ENCODE results near the gene BTN3A1.
A peak's percentile ranks its signal among the peaks of the same experiment; 100 is the strongest.
"Not testable (repeated sequence)": the region's sequence is repeated elsewhere in the genome, so short reads cannot be mapped to it uniquely, and the experiment has no call there.

BTN3A1 gene

DNA sequence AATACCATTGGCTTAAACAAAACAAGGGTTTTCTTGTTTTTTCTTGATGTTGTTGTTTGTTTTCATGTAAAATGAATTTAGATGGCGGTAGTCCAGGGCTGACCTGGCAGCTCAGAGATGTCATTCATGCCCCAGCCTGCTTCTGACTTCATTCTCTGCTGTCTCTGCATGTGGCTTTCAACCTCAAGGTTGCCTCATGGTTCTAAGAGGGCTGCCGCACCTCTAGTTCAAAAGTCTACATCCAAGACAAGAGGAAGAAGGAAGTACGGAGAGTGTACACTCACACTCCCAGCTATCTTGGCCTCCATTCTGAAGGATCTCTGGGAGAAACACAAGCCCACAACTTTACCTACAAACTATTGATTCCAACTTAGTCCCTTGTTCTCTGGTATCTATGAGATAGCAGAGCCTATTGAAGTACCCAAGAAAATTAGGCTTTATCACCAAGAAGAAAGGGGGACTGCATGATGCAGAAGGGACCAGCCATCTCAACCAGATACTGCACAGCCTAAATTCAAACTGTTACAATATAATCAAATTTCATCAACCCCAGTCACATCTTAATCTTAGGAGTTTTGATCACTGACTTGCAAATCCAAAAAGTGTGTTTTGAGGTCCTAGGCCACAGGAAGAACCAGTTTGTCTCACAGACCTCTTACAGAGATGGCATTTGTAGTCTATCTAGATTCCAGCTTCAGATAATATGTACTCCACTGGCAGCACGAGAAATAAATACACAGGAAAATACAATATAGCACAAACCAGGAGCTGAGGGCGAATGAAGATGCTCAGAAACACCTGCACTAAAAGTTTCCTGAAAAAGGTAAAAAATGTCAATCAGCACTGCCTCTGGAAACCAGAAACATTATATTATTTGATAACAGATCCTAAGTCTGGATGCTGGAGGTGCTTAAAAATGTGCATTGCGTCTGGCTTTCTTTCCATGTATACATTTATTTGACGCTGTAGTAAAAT lies 37.4 kb downstream of the BTN3A1 start:
- no peak for DNase-seq

DNA sequence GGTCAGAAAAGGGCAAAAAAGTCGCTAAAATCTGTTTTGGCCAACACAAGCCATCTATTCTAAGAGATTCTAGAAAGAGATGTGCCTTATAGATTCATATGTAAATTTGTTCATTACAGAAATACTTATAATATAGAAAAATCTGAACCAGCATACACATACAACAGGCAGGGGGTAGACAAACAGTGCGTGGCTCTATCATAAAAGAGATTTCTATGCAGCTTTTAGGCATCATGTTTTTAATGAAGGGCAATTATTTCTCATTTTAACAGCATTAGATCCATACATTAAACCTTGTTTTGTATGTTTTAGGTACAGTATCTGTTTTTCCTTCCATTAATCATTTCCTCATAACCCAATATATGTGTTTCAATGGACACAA lies 38.9 kb downstream of the BTN3A1 start:
- no peak for DNase-seq

DNA sequence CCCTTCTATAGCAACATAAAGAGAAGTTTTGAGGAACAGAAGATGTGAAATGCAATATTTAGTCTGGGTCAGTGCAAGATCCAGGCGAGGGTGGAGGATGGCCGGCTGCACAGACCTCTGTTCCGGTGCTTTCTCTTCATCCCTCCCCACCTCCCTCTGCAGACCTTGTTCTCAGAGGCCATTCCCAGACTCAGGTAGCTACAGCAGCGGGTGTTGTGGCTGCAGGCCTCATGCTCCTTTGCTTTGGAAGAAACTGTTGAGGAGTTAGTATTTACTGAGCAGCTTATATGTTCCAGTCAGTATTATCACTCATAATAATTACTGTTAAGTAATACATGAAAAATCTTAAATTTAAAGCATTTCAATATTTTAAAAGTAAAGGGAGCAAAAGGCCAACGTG lies 39.9 kb downstream of the BTN3A1 start:
- no peak for DNase-seq

GRCh38 chr6:26445934-26446667 lies 44.0 kb downstream of the BTN3A1 start:
- DNase-seq, result no peak

DNA sequence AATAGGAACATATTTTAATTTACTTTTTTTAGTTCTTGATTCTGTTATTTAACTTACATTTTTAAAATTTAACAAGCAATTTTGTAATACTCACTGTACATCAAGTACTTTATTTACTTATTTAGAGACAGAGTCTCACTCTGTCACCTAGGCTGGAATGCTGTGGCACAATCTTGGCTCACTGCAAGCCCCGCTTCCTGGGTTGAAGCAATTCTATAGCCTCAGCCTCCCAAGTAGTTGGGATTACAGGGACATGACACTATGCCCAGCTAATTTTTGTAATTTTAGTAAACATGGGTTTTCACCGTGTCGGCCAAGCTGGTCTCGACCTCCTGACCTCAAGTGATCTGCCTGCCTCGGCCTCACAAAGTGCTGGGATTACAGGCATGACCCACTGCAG lies 45.2 kb downstream of the BTN3A1 start:
- no peak for DNase-seq

GRCh38 chr6:26450240-26450639 lies 48.2 kb downstream of the BTN3A1 start:
- no peak for DNase-seq

DNA sequence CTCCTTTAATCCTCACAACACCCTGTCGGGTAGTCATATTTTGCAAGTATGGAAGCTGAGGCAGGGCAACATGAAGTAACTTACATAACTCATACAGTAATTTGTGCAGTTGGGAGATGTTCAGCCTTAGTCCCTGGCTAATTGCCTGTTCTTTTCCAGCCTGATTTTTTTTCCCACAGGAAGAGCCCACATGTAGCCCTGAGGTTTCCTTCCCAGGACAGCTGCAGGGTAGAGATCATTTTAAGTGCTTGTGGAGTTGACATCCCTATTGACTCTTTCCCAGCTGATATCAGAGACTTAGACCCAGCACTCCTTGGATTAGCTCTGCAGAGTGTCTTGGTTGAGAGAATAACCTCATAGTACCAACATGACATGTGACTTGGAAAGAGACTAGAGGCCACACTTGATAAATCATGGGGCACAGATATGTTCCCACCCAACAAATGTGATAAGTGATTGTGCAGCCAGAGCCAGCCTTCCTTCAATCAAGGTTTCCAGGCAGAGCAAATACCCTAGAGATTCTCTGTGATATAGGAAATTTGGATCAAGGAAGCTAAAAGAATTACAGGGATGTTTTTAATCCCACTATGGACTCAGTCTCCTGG lies 50.7 kb downstream of the BTN3A1 start:
- DNase-seq, result no peak

DNA sequence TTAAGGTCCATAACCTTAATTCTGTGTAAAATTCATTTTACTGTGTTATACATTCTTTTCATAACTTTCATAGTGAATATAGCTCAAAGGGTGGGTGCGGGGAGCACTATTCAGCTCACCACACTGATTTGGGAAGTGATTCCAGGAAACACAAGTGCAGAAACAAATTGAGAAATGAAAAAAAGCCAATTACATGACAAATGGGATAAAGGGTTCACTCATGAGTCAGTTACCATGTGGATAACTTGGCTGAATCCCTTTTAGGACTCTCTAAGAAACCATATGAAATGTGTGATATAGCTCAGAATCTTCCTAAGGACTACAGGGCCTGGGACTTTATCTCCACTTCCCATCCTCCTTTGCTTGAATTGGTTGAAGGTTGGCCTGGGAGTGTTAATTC lies 52.6 kb downstream of the BTN3A1 start:
- no peak for DNase-seq

DNA sequence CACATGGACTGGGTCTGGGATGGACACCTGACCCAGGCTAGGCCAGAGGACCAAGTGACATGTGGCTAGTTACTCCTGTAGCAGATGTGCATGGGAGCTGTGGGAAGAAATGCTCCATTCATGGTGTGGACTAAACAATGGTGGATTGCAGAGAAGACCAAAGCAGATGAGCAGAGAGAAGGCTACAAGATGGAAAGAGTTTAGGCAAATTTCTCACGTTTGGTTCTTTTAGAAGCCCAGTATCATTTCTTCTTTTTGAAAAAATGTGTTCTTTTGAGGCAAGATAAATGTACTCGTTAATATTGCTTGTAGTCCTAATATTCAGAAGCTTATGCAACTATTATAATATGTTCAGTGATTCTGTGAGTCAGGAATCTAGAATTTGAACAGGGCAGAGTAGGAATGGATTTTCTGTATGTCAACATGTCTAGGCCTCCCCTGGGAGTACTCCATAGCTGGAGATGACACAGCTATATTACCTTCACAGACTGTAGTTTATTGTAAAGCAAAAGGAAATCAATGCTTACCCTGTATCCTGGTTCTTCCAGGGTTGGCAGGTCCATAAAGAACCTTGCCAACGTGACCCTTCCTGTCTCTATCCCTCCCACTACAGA lies 53.4 kb downstream of the BTN3A1 start:
- DNase-seq, result no peak

DNA sequence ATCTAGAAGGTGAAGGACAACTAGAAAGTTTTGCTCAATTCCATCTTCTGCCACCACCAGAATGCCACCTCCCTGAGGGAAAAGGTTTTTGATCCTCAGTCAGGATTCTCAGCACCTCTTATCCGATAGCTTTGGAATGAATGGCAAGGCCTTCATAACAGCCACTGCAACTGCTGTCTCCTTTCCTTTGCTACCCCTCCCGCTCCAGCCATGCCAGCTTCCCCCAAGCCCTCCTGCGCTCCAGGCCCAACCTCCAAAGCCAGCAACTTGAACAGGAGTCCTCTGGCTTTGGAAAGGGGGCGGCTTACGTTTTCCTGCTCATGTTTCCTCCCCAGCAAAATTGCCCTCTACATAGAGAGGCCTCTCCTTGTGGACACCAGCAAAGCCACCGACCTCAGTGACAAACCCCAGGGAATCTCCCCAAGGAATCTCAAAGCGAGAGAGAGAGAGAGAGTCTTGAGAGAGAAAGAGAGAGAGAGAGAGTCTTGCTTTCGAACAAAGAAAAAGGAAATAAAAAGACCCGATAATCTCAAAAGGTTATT lies 55.3 kb downstream of the BTN3A1 start:
- peak in 29 of 58 donors; percentile 13 to 81 (median 49) for DNase-seq

- DNase-seq, result peak in 56 of 58 donors; percentile 14 to 93 (median 73)
These were observed 56.0 kb downstream of the BTN3A1 start, which contains the start of gene BTN2A1 for GRCh38 chr6:26457806-26458688. TSS of gene BTN2A1 (plus strand) at chr6:26457955. CDS start at chr6:26458637, 682 bp downstream.

DNA sequence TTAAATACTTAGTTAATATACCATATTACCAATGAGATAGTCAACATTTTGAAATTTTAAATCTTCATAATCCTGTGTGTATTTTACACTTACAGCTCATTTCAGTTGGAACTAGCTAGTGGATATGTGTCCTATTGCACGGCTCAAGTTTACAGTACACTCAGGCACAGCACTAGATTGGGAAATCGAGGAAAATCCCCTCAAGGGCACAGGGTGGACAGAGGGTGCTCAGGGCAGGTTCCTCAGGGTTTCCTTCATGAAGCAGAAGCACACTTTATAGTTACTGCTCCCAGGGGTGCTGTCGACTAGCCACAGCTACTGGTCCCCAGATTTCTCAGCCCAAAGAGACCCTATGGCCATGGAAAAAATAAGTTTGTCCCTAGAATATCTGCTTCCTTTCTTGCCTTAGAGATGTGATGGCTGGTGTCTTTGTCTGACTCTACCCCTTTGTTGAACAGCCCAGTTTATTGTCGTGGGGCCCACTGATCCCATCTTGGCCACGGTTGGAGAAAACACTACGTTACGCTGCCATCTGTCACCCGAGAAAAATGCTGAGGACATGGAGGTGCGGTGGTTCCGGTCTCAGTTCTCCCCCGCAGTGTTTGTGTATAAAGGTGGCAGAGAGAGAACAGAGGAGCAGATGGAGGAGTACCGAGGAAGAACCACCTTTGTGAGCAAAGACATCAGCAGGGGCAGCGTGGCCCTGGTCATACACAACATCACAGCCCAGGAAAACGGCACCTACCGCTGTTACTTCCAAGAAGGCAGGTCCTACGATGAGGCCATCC lies 57.1 kb downstream of the BTN3A1 start:
- DNase-seq, result no peak

GRCh38 chr6:26461353-26461752 lies 59.3 kb downstream of the BTN3A1 start:
- DNase-seq, result not testable (repeated sequence)

GRCh38 chr6:26464014-26464413 lies 61.9 kb downstream of the BTN3A1 start:
- no peak for DNase-seq

DNA sequence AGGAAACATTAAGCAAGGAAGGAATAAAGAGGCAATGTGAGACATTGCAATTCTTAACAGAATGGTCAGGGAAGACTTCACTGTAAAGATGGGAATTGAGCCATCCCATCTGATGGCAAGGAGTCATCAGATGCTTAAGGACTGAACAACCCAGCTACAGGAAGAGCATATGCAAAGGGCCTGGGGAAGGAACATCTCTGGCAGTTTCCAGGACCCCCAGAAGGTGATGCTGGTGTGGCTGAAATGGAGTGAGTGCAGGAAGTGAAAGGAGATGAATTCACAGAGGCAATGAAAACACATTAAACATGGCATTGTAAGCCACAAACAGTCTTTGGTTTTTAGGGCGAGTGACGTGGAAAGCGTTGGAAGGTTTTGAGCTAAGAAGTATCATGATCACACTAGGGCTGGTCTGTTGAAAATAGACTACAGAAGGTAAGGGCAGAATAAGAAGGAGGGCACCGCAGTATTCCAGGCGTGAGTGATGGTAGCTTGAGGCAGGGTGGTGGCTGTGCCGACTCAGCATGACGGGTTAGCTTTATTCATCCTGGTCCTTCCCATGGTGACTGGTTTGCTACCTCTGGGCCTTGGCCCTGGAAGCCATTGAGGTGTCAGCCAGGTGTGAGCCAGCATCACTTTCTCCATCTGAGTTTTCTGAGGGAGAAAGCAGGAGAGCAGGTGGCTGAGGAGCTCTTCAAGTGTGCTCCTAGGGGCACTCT lies 62.5 kb downstream of the BTN3A1 start:
- no peak for DNase-seq

Measured in anterior cingulate cortex (tissue), 58 donors.